H9 (cell line): ENCODE data around the gene FAM20A. TPM values are rescaled to one million over a fixed set of nuclear protein-coding genes. Genes with fewer than 3 reads are reported as not detected.

Experiments used
- DNase-seq: peaks from one replicate; pipeline ENCODE4 v3.0.0-alpha.2; 2017
- H2AFZ ChIP-seq: one replicate; pipeline ENCODE4 v1.6.1; 2013; ENCODE audit warnings: mild to moderate bottlenecking, low read length, control low read depth, moderate library complexity
- H2AK5ac ChIP-seq: 2 replicates; pipeline ENCODE4 v1.6.1; 2013; ENCODE audit warnings: low read length, control low read depth, mixed read lengths; ENCODE audit not compliant: insufficient read length
- H2BK120ac ChIP-seq: one replicate; pipeline ENCODE4 v1.6.1; 2013; ENCODE audit warnings: low read depth, mild to moderate bottlenecking, low read length, control low read depth, inconsistent platforms; ENCODE audit not compliant: poor library complexity, severe bottlenecking
- H2BK12ac ChIP-seq: 2 replicates; pipeline ENCODE4 v1.6.1; 2013; ENCODE audit warnings: low read length, control low read depth, mixed read lengths, low read depth; ENCODE audit not compliant: insufficient read length
- H2BK15ac ChIP-seq: 2 replicates; pipeline ENCODE4 v1.6.1; 2013; ENCODE audit warnings: low read depth, low read length, control low read depth
- H2BK20ac ChIP-seq: one replicate; pipeline ENCODE4 v1.6.1; 2013; ENCODE audit warnings: low read depth, mild to moderate bottlenecking, low read length, control low read depth, inconsistent platforms; ENCODE audit not compliant: poor library complexity, severe bottlenecking
- H2BK5ac ChIP-seq: 2 replicates; pipeline ENCODE4 v1.6.1; 2013; ENCODE audit warnings: low read length, control low read depth, mixed read lengths; ENCODE audit not compliant: insufficient read length
- H3K14ac ChIP-seq: 2 replicates; pipeline ENCODE4 v1.6.1; 2013; ENCODE audit warnings: low read length, control low read depth; ENCODE audit not compliant: insufficient read depth
- H3K18ac ChIP-seq: 2 replicates; pipeline ENCODE4 v1.6.1; 2013; ENCODE audit warnings: low read depth, mild to moderate bottlenecking, mixed read lengths, low read length, control low read depth; ENCODE audit not compliant: insufficient read length
- H3K23ac ChIP-seq: 2 replicates; pipeline ENCODE4 v1.6.1; 2013; ENCODE audit warnings: low read length, control low read depth, mixed read lengths, low read depth; ENCODE audit not compliant: insufficient read length
- H3K23me2 ChIP-seq: 2 replicates; pipeline ENCODE4 v1.6.1; 2013; ENCODE audit warnings: low read depth, mild to moderate bottlenecking, mixed read lengths, low read length, control low read depth; ENCODE audit not compliant: insufficient read length, poor library complexity, severe bottlenecking
- H3K27ac ChIP-seq: 2 replicates; pipeline ENCODE4 v1.5.1; 2013; ENCODE audit warnings: low read length, control low read depth, mixed read lengths, low read depth; ENCODE audit not compliant: insufficient read length
- H3K27me3 ChIP-seq: 2 replicates; pipeline ENCODE4 v1.6.1; 2013; ENCODE audit warnings: low read length, control low read depth, inconsistent platforms; ENCODE audit not compliant: insufficient read depth
- H3K4ac ChIP-seq: 2 replicates; pipeline ENCODE4 v1.6.1; 2013; ENCODE audit warnings: low read depth, mild to moderate bottlenecking, control low read depth, inconsistent platforms, low read length, moderate library complexity
- H3K4me1 ChIP-seq: 2 replicates; pipeline ENCODE4 v1.6.1; 2013; ENCODE audit warnings: low read length, control low read depth, inconsistent platforms; ENCODE audit not compliant: insufficient read depth
- H3K4me2 ChIP-seq: 2 replicates; pipeline ENCODE4 v1.6.1; 2013; ENCODE audit warnings: low read length, control low read depth, mixed read lengths; ENCODE audit not compliant: insufficient read length, insufficient read depth
- H3K56ac ChIP-seq: 2 replicates; pipeline ENCODE4 v1.6.1; 2013; ENCODE audit warnings: low read depth, mild to moderate bottlenecking, mixed read lengths, low read length, control low read depth; ENCODE audit not compliant: insufficient read length
- H3K79me1 ChIP-seq: 2 replicates; pipeline ENCODE4 v1.6.1; 2013; ENCODE audit warnings: low read depth, mild to moderate bottlenecking, moderate library complexity, low read length, control low read depth, inconsistent platforms; ENCODE audit not compliant: insufficient read depth, poor library complexity, severe bottlenecking
- H3K79me2 ChIP-seq: 2 replicates; pipeline ENCODE4 v1.6.1; 2013; ENCODE audit warnings: low read length, control low read depth, inconsistent platforms; ENCODE audit not compliant: insufficient read depth
- H3K9ac ChIP-seq: 2 replicates; pipeline ENCODE4 v1.6.1; 2013; ENCODE audit warnings: low read length, control low read depth, mixed read lengths; ENCODE audit not compliant: insufficient read length; ENCODE audit errors: extremely low read depth
- H3K9me3 ChIP-seq: one replicate; pipeline ENCODE4 v1.6.1; 2013; ENCODE audit warnings: low read depth, low read length, inconsistent platforms; ENCODE audit not compliant: control insufficient read depth
- H3T11ph ChIP-seq: one replicate; pipeline ENCODE4 v1.6.1; 2013; ENCODE audit warnings: mild to moderate bottlenecking, low read length, control low read depth, inconsistent platforms
- H4K20me1 ChIP-seq: one replicate; pipeline ENCODE4 v1.6.1; 2013; ENCODE audit not compliant: control insufficient read depth, insufficient read length, insufficient read depth
- H4K5ac ChIP-seq: 2 replicates; pipeline ENCODE4 v1.6.1; 2013; ENCODE audit warnings: low read depth, mild to moderate bottlenecking, mixed read lengths, low read length, control low read depth; ENCODE audit not compliant: insufficient read length
- H4K8ac ChIP-seq: replicated peaks from 2 replicates; pipeline ENCODE4 v1.6.1; 2013; ENCODE audit warnings: low read length, control low read depth, mixed read lengths, low read depth; ENCODE audit not compliant: insufficient read length
- H4K91ac ChIP-seq: 2 replicates; pipeline ENCODE4 v1.6.1; 2013; ENCODE audit warnings: low read depth, mild to moderate bottlenecking, moderate library complexity, mixed read lengths, low read length, control low read depth; ENCODE audit not compliant: insufficient read length
- H3K27ac Mint-ChIP-seq, 3 experiments: 2 replicates in 2 of 3; 3 replicates in 1 of 3; pipeline ENCODE4 v1.8.0; 2020 to 2021; ENCODE audit warnings: mixed read lengths in 3 of 3, mild to moderate bottlenecking in 1 of 3, moderate library complexity in 1 of 3
- H3K27me3 Mint-ChIP-seq: 2 replicates; pipeline ENCODE4 v1.8.0; 2021; ENCODE audit warnings: low read depth, mild to moderate bottlenecking, moderate library complexity, mixed read lengths
- H3K36me3 Mint-ChIP-seq, 3 experiments: 2 replicates in 2 of 3; 3 replicates in 1 of 3; pipeline ENCODE4 v1.8.0; 2020 to 2021; ENCODE audit warnings: low read depth in 3 of 3, mixed read lengths in 3 of 3; ENCODE audit not compliant: insufficient read depth in 1 of 3
- H3K4me1 Mint-ChIP-seq, 2 experiments: 2 replicates each; pipeline ENCODE4 v1.8.0; 2020; ENCODE audit warnings: mixed read lengths in 2 of 2
- H3K4me3 Mint-ChIP-seq, 2 experiments: 2 replicates in 1 of 2; 3 replicates in 1 of 2; pipeline ENCODE4 v1.8.0; 2020 to 2021; ENCODE audit warnings: mild to moderate bottlenecking in 2 of 2, mixed read lengths in 2 of 2, moderate library complexity in 1 of 2
- H3K9me3 Mint-ChIP-seq, 2 experiments: 2 replicates in 1 of 2; 3 replicates in 1 of 2; pipeline ENCODE4 v1.8.0; 2020; ENCODE audit warnings: mild to moderate bottlenecking in 2 of 2, mixed read lengths in 2 of 2, moderate library complexity in 1 of 2
- WGBS: extraction: QIAGEN DNeasy Blood & Tissue Kit; methylation state at CpG from one replicate; pipeline ENCODE4 v1.1.7; 2013; ENCODE audit warnings: missing lambda C conversion rate, low lambda C conversion rate, mixed read lengths; ENCODE audit not compliant: insufficient read length; ENCODE audit errors: extremely low coverage; 5-methylcytosine and 5-hydroxymethylcytosine counted together
- total RNA-seq: library from RNA; stranded (reverse); gene quantifications from 2 replicates; pipeline ENCODE4 v1.2.1, GENCODE V29; 2021
- TF ChIP-seq, protein P1 (sequence below): fragments of 200-600 bp; sonication (generic); conservative IDR thresholded peaks from 3 replicates; pipeline ENCODE4 v1.8.0; 2021; ENCODE audit warnings: antibody characterized with exemption, mild to moderate bottlenecking

FAM20A gene
- total RNA-seq, 1 experiment from 2014 or later: 34.4 TPM

DNA sequence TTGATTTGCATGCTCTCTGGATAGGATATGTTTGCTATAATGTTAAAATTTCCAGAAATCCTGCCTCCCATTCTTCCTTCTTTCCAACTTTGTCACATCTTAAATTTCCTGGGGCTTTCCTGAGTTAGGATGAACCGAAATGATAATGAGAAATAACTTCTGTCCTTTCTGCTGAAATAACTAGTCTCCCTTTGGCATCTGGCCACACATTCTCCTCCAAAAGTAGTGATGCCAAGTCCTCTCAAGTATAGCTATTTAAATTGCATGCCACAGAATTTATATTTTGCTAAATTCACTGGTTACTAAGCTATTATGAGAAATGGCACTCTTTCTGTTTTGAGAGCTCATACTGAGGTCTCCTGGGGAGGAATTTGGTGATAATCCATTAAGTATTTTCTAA is 30.6 kb downstream of the FAM20A start:
- Histone ChIP-seq H3K79me2 (no peaks in the 10 kb centered on the region), H2BK15ac (no peak overlapping the region), H3K23ac (no peak overlapping the region), H3K9me3 (no peaks in the 10 kb centered on the region), H3K27ac (no peak overlapping the region), H4K20me1 (no peaks in the 10 kb centered on the region), H2BK120ac (no peak overlapping the region), H3T11ph (no peak overlapping the region), H3K18ac (no peak overlapping the region), H3K9ac (no peak overlapping the region), H3K4ac (no peak overlapping the region), H3K79me1 (no peaks in the 10 kb centered on the region), H2BK5ac (no peak overlapping the region), H2AFZ (no peak overlapping the region), H3K23me2 (no peaks in the 10 kb centered on the region), H2BK20ac (no peak overlapping the region), H4K8ac (no peak overlapping the region), H3K4me1 (no peaks in the 10 kb centered on the region), H3K14ac (no peak overlapping the region), H2AK5ac (no peak overlapping the region), H4K91ac (no peak overlapping the region), H2BK12ac (no peak overlapping the region), H4K5ac (no peak overlapping the region), H3K4me2 (no peak overlapping the region), H3K56ac (no peak overlapping the region), H3K27me3 (no peaks in the 10 kb centered on the region)
- no peak overlapping the region for H3K4me3 Mint-ChIP-seq
- H3K27ac Mint-ChIP-seq: no peak overlapping the region
- no peak for DNase-seq
- H3K36me3 Mint-ChIP-seq: peaks cover 0 to 7% (median 0%) of the 10 kb centered on the region in 3 experiments; a peak in 3 of 7 replicates
- H3K27me3 Mint-ChIP-seq: peaks cover 2% of the 10 kb centered on the region; the same call in 1 of the 2 replicates
- no peaks in the 10 kb centered on the region for H3K4me1 Mint-ChIP-seq
- no CpG with 5 or more reads among the region's 1 CpG for WGBS
- TF ChIP-seq, protein P1, sequence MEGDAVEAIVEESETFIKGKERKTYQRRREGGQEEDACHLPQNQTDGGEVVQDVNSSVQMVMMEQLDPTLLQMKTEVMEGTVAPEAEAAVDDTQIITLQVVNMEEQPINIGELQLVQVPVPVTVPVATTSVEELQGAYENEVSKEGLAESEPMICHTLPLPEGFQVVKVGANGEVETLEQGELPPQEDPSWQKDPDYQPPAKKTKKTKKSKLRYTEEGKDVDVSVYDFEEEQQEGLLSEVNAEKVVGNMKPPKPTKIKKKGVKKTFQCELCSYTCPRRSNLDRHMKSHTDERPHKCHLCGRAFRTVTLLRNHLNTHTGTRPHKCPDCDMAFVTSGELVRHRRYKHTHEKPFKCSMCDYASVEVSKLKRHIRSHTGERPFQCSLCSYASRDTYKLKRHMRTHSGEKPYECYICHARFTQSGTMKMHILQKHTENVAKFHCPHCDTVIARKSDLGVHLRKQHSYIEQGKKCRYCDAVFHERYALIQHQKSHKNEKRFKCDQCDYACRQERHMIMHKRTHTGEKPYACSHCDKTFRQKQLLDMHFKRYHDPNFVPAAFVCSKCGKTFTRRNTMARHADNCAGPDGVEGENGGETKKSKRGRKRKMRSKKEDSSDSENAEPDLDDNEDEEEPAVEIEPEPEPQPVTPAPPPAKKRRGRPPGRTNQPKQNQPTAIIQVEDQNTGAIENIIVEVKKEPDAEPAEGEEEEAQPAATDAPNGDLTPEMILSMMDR: no peak
- no peaks in the 10 kb centered on the region for H3K9me3 Mint-ChIP-seq
